Suprapubic skin (tissue), 4 donors: ENCODE results near the gene POLRMT.

ENCODE experiments used
- CTCF ChIP-seq, 2 donors: fragments of 200-600 bp in 1 of 2; fragments of 450-650 bp in 1 of 2; sonication (generic) in 1 of 2; IDR thresholded peaks; one replicate each; pipeline ENCODE4 v1.5.1; 2016 to 2019; ENCODE audit warnings: antibody characterized with exemption in 2 of 2, mild to moderate bottlenecking in 1 of 2, moderate library complexity in 1 of 2
- EP300 ChIP-seq: sonication (generic); formaldehyde crosslinking; IDR thresholded peaks from one replicate; pipeline ENCODE4 v1.6.1; 2017; ENCODE audit warnings: antibody characterized with exemption
- POLR2A ChIP-seq, 2 donors: fragments of 450-650 bp; IDR thresholded peaks; one replicate each; pipeline ENCODE4 v1.6.1; 2017; ENCODE audit warnings: antibody characterized with exemption in 2 of 2, mild to moderate bottlenecking in 2 of 2, moderate library complexity in 2 of 2
- POLR2AphosphoS5 ChIP-seq, 3 donors: sonication (generic); formaldehyde crosslinking; IDR thresholded peaks; one replicate each; pipeline ENCODE4 v1.6.1; 2017; ENCODE audit warnings: antibody characterized with exemption in 3 of 3

- TF ChIP-seq CTCF (IDR thresholded peaks at IDR 0.05), result no peak
- TF ChIP-seq POLR2A (IDR thresholded peaks at IDR 0.05), result no peak
- TF ChIP-seq EP300, result no peak
- no peak for TF ChIP-seq POLR2AphosphoS5 (IDR thresholded peaks at IDR 0.05)
Measured at GRCh38 chr19:573519-573825, 59.9 kb downstream of the POLRMT start.
